ENCODE data around the gene ZNF205. TPM values are rescaled to one million over a fixed set of nuclear protein-coding genes. Genes with fewer than 3 reads are reported as not detected.
"Not testable (repeated sequence)": the region's sequence is repeated elsewhere in the genome, so short reads cannot be mapped to it uniquely, and the experiment has no call there.

The ZNF205 gene
- total and polyA plus RNA-seq, 2 donors (not counting 1 experiment from before 2014, with no cell fraction given) = not detected

DNA sequence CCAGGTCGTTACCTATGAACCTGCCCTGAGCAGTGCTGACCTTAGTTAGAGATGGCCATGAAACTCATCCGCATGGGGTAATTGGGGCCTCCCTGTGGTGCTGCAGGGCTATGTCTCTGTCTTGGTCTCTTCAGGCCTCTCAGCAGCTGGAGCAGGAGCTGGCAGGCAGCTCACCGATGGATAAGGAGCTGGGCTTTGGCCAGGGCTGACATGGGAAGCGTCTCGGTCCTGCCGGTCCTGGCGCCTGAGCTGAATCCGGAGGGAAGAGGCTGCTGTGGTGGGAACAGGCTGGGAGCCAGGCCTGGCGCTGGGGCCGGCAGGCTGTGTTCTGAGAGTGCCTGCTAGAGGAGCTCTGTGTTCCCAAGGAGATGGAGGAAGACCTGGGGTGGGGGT lies 36.9 kb upstream of the ZNF205 start:
- Mint-ChIP-seq H3K27me3 (no peaks in the 10 kb centered on the region), H3K4me3 (peak overlapping the region; percentile 77), H3K9me3 (ENCODE audit: insufficient read depth) (no peaks in the 10 kb centered on the region), H3K27ac (peak overlapping the region; percentile 89), H3K4me1 (peaks cover 55% of the 10 kb centered on the region)
- WGBS (ENCODE audit: insufficient coverage) = 59% methylated on average over 10 of the region's 10 CpGs
- intact Hi-C loops (cut with micrococcal nuclease) = no loop called here
- POLR2A ChIA-PET = no interaction called here
- no peak for TF ChIP-seq EZH2 (IDR thresholded peaks at IDR 0.05; ENCODE audit: borderline replicate concordance, insufficient read depth, low read depth, low read length, poor library complexity, severe bottlenecking)
- TF ChIP-seq, protein P1, sequence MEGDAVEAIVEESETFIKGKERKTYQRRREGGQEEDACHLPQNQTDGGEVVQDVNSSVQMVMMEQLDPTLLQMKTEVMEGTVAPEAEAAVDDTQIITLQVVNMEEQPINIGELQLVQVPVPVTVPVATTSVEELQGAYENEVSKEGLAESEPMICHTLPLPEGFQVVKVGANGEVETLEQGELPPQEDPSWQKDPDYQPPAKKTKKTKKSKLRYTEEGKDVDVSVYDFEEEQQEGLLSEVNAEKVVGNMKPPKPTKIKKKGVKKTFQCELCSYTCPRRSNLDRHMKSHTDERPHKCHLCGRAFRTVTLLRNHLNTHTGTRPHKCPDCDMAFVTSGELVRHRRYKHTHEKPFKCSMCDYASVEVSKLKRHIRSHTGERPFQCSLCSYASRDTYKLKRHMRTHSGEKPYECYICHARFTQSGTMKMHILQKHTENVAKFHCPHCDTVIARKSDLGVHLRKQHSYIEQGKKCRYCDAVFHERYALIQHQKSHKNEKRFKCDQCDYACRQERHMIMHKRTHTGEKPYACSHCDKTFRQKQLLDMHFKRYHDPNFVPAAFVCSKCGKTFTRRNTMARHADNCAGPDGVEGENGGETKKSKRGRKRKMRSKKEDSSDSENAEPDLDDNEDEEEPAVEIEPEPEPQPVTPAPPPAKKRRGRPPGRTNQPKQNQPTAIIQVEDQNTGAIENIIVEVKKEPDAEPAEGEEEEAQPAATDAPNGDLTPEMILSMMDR (IDR thresholded peaks at IDR 0.05) = no peak
- peaks cover 3% of the 10 kb centered on the region for H3K79me2 ChIP-seq (ENCODE audit: control insufficient read depth, insufficient read depth, low read length)
- peak overlapping the region in 1 of 5 experiments; percentile 29 for H3K4me3 ChIP-seq (ENCODE audit: control extremely low read depth in 1 of 5, extremely low read depth in 1 of 5, insufficient read depth in 1 of 5, low read depth in 2 of 5, low read length in 4 of 5)
- no peak for ATAC-seq (ENCODE audit: low read depth)
- H3K36me3 ChIP-seq (replicated peaks in 1 of 2; ENCODE audit: control extremely low read depth in 1 of 2, control insufficient read depth in 1 of 2, extremely low read depth in 1 of 2, insufficient read depth in 2 of 2, low read length in 1 of 2) = no peaks in the 10 kb centered on the region
- H3K4me2 ChIP-seq (replicated peaks; ENCODE audit: low read depth, low read length, poor library complexity, severe bottlenecking) = peak overlapping the region; percentile 69
- H3K9me3 ChIP-seq (ENCODE audit: control extremely low read depth in 1 of 3, control insufficient read depth in 2 of 3, insufficient read depth in 1 of 3, low read length in 2 of 3) = peaks cover 0 to 17% (median 7%) of the 10 kb centered on the region in 3 donors
- no peaks in the 10 kb centered on the region for H4K20me1 ChIP-seq (ENCODE audit: control insufficient read depth, insufficient read depth, low read length, poor library complexity, severe bottlenecking)
- CTCF ChIA-PET = interaction anchor here (0.9 to 6.1 kb wide), 5 partner anchors 12 to 53 kb away, joined by 3 to 35 read pairs (median 28); partner anchors contain the start of gene ZSCAN10
- H3K9ac ChIP-seq (ENCODE audit: low read length) = peak overlapping the region; percentile 44
- no peak for DNase-seq
- peak overlapping the region; percentile 32 to 74 for H3K27ac ChIP-seq (ENCODE audit: low read length in 2 of 2)
- peak overlapping the region; percentile 70 for H2AFZ ChIP-seq (ENCODE audit: insufficient read depth, low read depth, low read length, poor library complexity, severe bottlenecking)
- no peaks in the 10 kb centered on the region for H3K27me3 ChIP-seq (replicated peaks in 1 of 4; ENCODE audit: control extremely low read depth in 1 of 4, control insufficient read depth in 3 of 4, insufficient read depth in 4 of 4, low read length in 3 of 4)
- H3K4me1 ChIP-seq (ENCODE audit: control insufficient read depth in 2 of 2, insufficient read depth in 2 of 2, low read length in 2 of 2) = peaks cover 39 to 41% of the 10 kb centered on the region in 2 donors

DNA sequence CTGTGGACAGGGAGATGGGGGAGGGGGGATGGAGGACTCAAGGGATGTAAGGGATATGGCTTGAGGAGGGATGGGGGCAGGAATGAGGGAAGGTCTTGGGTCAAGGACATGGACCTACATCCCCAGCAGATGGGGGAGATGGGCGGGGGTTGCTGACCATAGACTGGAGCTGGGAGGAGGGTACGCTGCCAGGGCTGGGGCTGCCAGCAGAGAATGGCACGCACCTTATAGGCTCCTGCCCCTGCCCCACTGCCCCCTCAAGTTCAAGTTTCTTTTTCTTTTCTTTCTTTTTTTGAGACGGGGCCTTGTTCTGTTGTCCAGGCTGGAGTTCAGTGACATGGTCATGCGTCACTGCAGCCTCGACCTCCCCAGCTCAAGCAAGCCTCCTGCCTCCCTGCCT lies 36.4 kb upstream of the ZNF205 start:
- DNase-seq; POLR2A ChIA-PET; H3K9me3 Mint-ChIP-seq (ENCODE audit: insufficient read depth); H3K4me3 ChIP-seq (ENCODE audit: control extremely low read depth in 1 of 5, extremely low read depth in 1 of 5, insufficient read depth in 1 of 5, low read depth in 2 of 5, low read length in 4 of 5); H3K36me3 ChIP-seq (replicated peaks in 1 of 2; ENCODE audit: control extremely low read depth in 1 of 2, control insufficient read depth in 1 of 2, extremely low read depth in 1 of 2, insufficient read depth in 2 of 2, low read length in 1 of 2); H3K27ac ChIP-seq (ENCODE audit: low read length in 2 of 2); H3K4me3 Mint-ChIP-seq; H4K20me1 ChIP-seq (ENCODE audit: control insufficient read depth, insufficient read depth, low read length, poor library complexity, severe bottlenecking); H2AFZ ChIP-seq (ENCODE audit: insufficient read depth, low read depth, low read length, poor library complexity, severe bottlenecking); ATAC-seq (ENCODE audit: low read depth); H3K27me3 ChIP-seq (replicated peaks in 1 of 4; ENCODE audit: control extremely low read depth in 1 of 4, control insufficient read depth in 3 of 4, insufficient read depth in 4 of 4, low read length in 3 of 4); H3K79me2 ChIP-seq (ENCODE audit: control insufficient read depth, insufficient read depth, low read length); H3K9ac ChIP-seq (ENCODE audit: low read length); H3K27me3 Mint-ChIP-seq: not testable (repeated sequence)
- CTCF ChIA-PET = interaction anchor here (0.6 to 6.1 kb wide), 6 partner anchors 17 to 525 kb away, joined by 3 to 35 read pairs (median 18); partner anchors contain the start of gene ZSCAN10
- Histone ChIP-seq H3K9me3 (ENCODE audit: control extremely low read depth in 1 of 3, control insufficient read depth in 2 of 3, insufficient read depth in 1 of 3, low read length in 2 of 3) (peaks cover 0 to 17% (median 7%) of the 10 kb centered on the region in 3 donors), H3K4me2 (replicated peaks; ENCODE audit: low read depth, low read length, poor library complexity, severe bottlenecking) (peak overlapping the region; percentile 69), H3K4me1 (ENCODE audit: control insufficient read depth in 2 of 2, insufficient read depth in 2 of 2, low read length in 2 of 2) (peaks cover 39 to 41% of the 10 kb centered on the region in 2 donors)
- Mint-ChIP-seq H3K27ac (peak overlapping the region; percentile 51), H3K4me1 (peaks cover 55% of the 10 kb centered on the region)
- WGBS (ENCODE audit: insufficient coverage) = 93% methylated on average over 5 of the region's 6 CpGs
- intact Hi-C loops (cut with micrococcal nuclease) = loop anchor here (2.0 kb wide), 2 partner anchors 17 to 21 kb away; no protein-coding TSS in a partner anchor

Measured in B cell (primary cell).